DND-41 (cell line): ENCODE results near the gene PSMF1.
"Not testable (repeated sequence)": the region's sequence is repeated elsewhere in the genome, so short reads cannot be mapped to it uniquely, and the experiment has no call there.

Source experiments
- ATAC-seq: fragments of 200-7000 bp; cut with Tn5 transposase; 3 replicates; pipeline ENCODE4 v1.9.1; 2021; ENCODE audit warnings: low read depth; ENCODE audit not compliant: insufficient read depth
- DNase-seq: peaks from one replicate; pipeline ENCODE4 v3.0.0-alpha.2; 2020
- H2AFZ ChIP-seq: 2 replicates; pipeline ENCODE4 v1.6.0; 2012; ENCODE audit warnings: low read depth, low read length
- H3K27ac ChIP-seq: 2 replicates; pipeline ENCODE4 v1.5.1; 2012; ENCODE audit warnings: low read length, inconsistent platforms
- H3K27me3 ChIP-seq: fragments of 200-600 bp; sonication (generic); 2 replicates; pipeline ENCODE4 v1.6.0; 2012; ENCODE audit warnings: low read length, mild to moderate bottlenecking, inconsistent platforms; ENCODE audit not compliant: insufficient read depth, poor library complexity
- H3K36me3 ChIP-seq: 2 replicates; pipeline ENCODE4 v1.5.1; 2012; ENCODE audit warnings: low read length, inconsistent platforms; ENCODE audit not compliant: insufficient read depth
- H3K4me1 ChIP-seq: 2 replicates; pipeline ENCODE4 v1.5.1; 2012; ENCODE audit warnings: mild to moderate bottlenecking, low read length; ENCODE audit not compliant: insufficient read depth
- H3K4me2 ChIP-seq: 2 replicates; pipeline ENCODE4 v1.6.0; 2012; ENCODE audit warnings: mild to moderate bottlenecking, moderate library complexity, low read length, inconsistent platforms; ENCODE audit not compliant: insufficient read depth
- H3K4me3 ChIP-seq, 2 experiments: fragments of 200-600 bp in 1 of 2; shearing (Covaris generic) in 1 of 2; 2 replicates each; pipeline ENCODE4 v1.5.1; 2012 to 2016; ENCODE audit warnings: inconsistent platforms in 2 of 2, low read length in 2 of 2, mild to moderate bottlenecking in 2 of 2, low read depth in 1 of 2, moderate library complexity in 1 of 2
- H3K79me2 ChIP-seq: 2 replicates; pipeline ENCODE4 v1.6.0; 2012; ENCODE audit warnings: low read length, inconsistent platforms; ENCODE audit not compliant: insufficient read depth
- H3K9ac ChIP-seq: 2 replicates; pipeline ENCODE4 v1.6.0; 2012; ENCODE audit warnings: low read depth, mild to moderate bottlenecking, inconsistent platforms, low read length, moderate library complexity
- H3K9me3 ChIP-seq: 2 replicates; pipeline ENCODE4 v1.5.1; 2012; ENCODE audit warnings: low read length, moderate library complexity, mild to moderate bottlenecking, inconsistent platforms; ENCODE audit not compliant: insufficient read depth, severe bottlenecking
- H4K20me1 ChIP-seq: 2 replicates; pipeline ENCODE4 v1.6.0; 2012; ENCODE audit warnings: low read length; ENCODE audit not compliant: insufficient read depth
- EZH2 ChIP-seq: IDR thresholded peaks from 3 replicates; pipeline ENCODE4 v1.6.1; 2012; ENCODE audit warnings: borderline replicate concordance, low read depth, mild to moderate bottlenecking, moderate library complexity, low read length, inconsistent platforms; ENCODE audit not compliant: severe bottlenecking
- TF ChIP-seq, protein P1 (sequence below): IDR thresholded peaks from 2 replicates; pipeline ENCODE4 v1.5.1; 2012; ENCODE audit warnings: borderline replicate concordance, low read length, moderate library complexity, mild to moderate bottlenecking; ENCODE audit not compliant: poor library complexity, severe bottlenecking; ENCODE audit errors: extremely low read depth

PSMF1 gene

DNA sequence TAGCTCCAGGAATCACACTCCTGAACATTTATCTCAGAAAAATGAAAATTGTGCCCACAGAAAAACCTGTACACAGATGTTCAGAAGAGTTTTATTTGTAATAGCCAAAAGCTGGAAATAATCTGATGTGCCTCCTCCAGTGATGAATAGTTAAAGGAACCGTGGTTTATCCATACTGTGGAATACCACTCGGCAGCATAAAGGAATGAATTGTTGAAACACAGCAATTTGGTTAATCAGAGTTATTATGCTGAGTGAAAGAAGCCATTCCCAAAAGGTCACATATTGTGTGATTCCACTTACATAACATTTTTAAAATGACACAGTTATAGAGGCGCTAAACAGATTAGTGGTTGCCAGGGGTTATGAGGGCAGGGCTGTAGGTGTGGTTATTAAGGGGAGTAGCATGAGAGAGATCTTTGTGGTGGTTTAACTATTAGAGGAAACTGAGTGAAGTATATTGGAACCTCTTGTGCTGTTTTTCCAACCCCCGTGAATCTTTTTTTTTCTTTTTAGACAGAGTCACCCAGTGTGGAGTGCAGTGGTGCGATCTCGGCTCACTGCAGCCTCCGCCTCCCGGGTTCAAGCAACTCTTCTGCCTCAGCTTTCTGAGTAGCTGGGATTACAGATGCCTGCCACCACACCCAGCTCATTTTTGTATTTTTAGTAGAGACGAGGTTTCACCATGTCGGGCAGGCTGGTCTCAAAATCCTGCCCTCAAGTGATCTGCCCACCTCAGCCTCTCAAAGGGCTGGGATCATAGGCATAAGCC, 26.2 kb downstream of the PSMF1 start:
- no peak overlapping the region for H2AFZ ChIP-seq

DNA sequence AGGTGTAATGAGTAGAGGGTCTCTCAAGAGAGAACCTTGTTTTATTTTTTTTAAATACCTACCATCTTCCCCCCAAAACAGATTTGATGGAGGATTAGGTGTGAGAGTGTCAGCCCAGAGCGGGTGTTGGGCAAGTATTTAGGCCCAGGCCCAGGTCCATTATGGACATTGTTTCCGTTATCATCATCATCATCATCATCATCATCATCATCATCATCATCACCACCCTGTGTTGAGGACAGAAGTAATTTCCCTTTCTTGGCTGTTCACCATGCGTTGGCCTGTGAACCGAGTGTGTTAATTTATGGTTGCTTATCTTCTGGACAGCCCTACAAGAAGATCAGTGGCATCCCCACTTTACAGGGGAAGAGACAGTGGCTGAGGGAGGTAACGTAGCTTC, 28.6 kb downstream of the PSMF1 start:
- Histone ChIP-seq H3K4me2 (no peak overlapping the region), H3K27me3 (no peaks in the 10 kb centered on the region), H3K4me3 (no peak overlapping the region), H3K9ac (no peak overlapping the region), H3K79me2 (peaks cover 13% of the 10 kb centered on the region; the same call in 1 of the 2 replicates), H3K27ac (no peak overlapping the region), H3K36me3 (peaks cover 73% of the 10 kb centered on the region), H4K20me1 (peaks cover 14% of the 10 kb centered on the region), H3K4me1 (no peaks in the 10 kb centered on the region), H3K9me3 (no peaks in the 10 kb centered on the region), H2AFZ (no peak overlapping the region)
- TF ChIP-seq, protein P1, sequence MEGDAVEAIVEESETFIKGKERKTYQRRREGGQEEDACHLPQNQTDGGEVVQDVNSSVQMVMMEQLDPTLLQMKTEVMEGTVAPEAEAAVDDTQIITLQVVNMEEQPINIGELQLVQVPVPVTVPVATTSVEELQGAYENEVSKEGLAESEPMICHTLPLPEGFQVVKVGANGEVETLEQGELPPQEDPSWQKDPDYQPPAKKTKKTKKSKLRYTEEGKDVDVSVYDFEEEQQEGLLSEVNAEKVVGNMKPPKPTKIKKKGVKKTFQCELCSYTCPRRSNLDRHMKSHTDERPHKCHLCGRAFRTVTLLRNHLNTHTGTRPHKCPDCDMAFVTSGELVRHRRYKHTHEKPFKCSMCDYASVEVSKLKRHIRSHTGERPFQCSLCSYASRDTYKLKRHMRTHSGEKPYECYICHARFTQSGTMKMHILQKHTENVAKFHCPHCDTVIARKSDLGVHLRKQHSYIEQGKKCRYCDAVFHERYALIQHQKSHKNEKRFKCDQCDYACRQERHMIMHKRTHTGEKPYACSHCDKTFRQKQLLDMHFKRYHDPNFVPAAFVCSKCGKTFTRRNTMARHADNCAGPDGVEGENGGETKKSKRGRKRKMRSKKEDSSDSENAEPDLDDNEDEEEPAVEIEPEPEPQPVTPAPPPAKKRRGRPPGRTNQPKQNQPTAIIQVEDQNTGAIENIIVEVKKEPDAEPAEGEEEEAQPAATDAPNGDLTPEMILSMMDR = no peak
- no peak for TF ChIP-seq EZH2
- no peak for ATAC-seq
- no peak for DNase-seq

More for the DNA sequence above, 26.2 kb downstream of the PSMF1 start:
- Histone ChIP-seq H3K4me1 (no peaks in the 10 kb centered on the region), H3K9ac (no peak overlapping the region), H3K79me2 (peaks cover 11% of the 10 kb centered on the region; the same call in 1 of the 2 replicates), H3K4me3 (no peak overlapping the region), H3K9me3 (no peaks in the 10 kb centered on the region), H3K27me3 (no peaks in the 10 kb centered on the region), H3K27ac (no peak overlapping the region), H3K4me2 (no peak overlapping the region), H3K36me3 (peaks cover 77% of the 10 kb centered on the region), H4K20me1 (peaks cover 11% of the 10 kb centered on the region)
- DNase-seq = no peak
- no peak for ATAC-seq
- TF ChIP-seq, protein P1 = no peak
- TF ChIP-seq EZH2 = no peak

DNA sequence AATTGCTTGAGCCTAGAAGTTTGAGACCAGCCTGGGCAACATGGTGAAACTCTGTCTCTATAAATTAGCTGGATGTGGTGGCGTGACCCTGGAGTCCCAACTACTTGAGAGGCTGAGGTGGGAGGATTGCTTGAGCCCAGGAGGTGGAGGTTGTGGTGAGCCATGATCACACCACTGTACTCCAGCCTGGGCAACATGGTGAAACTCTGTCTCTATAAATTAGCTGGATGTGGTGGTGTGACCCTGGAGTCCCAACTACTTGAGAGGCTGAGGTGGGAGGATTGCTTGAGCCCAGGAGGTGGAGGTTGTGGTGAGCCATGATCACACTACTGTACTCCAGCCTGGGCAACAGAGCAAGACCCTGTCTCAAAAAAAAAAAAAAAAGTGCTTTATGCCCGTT, 31.4 kb downstream of the PSMF1 start:
- not testable (repeated sequence) for H3K9ac ChIP-seq, H3K27me3 ChIP-seq, DNase-seq, H3K9me3 ChIP-seq, H3K4me1 ChIP-seq, H3K27ac ChIP-seq, H3K4me2 ChIP-seq, H3K4me3 ChIP-seq, H2AFZ ChIP-seq, ATAC-seq
- H3K79me2 ChIP-seq = peaks cover 13% of the 10 kb centered on the region; the same call in 1 of the 2 replicates
- H3K36me3 ChIP-seq = peaks cover 85% of the 10 kb centered on the region
- peaks cover 14% of the 10 kb centered on the region for H4K20me1 ChIP-seq

DNA sequence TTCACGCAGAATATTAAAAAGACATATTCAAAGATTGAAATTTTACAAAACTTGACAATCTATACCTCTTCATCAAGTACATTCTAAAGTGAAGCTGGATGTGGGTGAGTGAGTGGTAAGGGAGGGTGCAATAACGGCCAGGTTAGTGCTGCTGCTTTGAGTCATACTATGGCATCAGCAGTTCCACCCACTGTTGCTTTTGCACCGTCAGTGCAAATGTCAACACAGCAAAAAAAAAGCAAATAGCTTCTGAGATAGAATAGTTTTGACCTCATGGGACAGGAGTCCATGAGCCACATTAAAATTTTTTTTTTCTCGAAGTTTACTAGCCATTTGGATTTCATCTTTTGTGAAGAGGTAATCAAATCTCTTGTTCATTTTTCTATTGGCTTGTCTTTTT, 31.8 kb downstream of the PSMF1 start:
- Histone ChIP-seq H3K4me1 (no peaks in the 10 kb centered on the region), H4K20me1 (peaks cover 14% of the 10 kb centered on the region), H3K27me3 (no peaks in the 10 kb centered on the region), H2AFZ (no peak overlapping the region), H3K9ac (no peak overlapping the region), H3K4me2 (no peak overlapping the region), H3K27ac (no peak overlapping the region), H3K79me2 (peaks cover 13% of the 10 kb centered on the region; the same call in 1 of the 2 replicates), H3K36me3 (peaks cover 85% of the 10 kb centered on the region), H3K4me3 (no peak overlapping the region), H3K9me3 (no peaks in the 10 kb centered on the region)
- ATAC-seq (no peak), DNase-seq (no peak)
- TF ChIP-seq, protein P1 = no peak
- TF ChIP-seq EZH2 = no peak
